Stimulated activated CD8-positive, alpha-beta memory T cell treated with anti-CD3 and anti-CD28 coated beads, Interleukin-15, amount 100 ng/mL, for 48 hours (primary cell): Measurements from ENCODE around the gene HOXA3.

Experiments used
- DNase-seq, 2 donors: peaks; one replicate each; pipeline ENCODE4 v3.0.0-alpha.2; 2020; ENCODE audit warnings: low read depth in 2 of 2

The HOXA3 gene

DNA sequence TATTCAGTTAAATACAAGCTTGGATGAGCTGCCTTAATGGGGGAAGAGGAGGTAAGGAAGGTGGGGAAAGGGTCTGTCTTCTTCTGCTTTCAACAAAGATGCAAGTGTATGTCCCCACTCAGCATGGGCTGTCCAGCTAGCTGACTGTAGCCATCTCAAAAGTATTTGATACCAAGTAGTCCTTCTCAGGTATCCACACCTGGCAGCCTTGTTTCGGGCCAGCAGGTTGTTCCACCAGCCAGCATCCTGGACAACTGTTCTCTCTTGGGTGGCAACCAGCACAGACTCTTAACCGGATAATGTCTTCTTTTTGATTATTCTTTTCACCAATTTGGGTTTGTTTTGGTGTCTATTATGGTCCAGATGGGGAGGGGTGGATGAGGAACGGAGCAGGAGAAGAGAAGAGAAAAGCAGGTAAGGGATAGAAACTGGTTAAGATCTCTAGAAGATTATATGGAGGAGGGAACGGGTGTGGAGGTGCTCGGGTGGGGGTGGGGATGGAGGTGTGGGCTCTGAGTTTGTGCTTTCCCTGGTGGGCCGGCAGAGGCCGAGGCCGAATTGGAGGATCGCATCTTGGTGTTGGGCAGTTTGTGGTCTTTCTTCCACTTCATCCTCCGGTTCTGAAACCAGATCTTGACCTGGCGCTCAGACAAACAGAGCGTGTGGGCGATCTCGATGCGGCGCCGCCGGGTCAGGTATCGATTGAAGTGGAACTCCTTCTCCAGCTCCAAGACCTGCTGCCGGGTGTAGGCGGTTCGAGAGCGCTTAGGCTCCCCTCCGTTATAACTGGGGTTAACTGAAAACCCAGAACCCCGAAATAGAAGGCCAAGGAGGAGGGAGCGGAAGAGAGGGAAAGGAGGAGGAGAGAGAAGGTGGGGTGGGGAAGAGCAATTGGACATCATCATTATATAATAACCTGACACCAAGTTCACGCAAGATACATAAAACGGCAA lies 23.3 kb downstream of the HOXA3 start:
- no peak for DNase-seq

DNA sequence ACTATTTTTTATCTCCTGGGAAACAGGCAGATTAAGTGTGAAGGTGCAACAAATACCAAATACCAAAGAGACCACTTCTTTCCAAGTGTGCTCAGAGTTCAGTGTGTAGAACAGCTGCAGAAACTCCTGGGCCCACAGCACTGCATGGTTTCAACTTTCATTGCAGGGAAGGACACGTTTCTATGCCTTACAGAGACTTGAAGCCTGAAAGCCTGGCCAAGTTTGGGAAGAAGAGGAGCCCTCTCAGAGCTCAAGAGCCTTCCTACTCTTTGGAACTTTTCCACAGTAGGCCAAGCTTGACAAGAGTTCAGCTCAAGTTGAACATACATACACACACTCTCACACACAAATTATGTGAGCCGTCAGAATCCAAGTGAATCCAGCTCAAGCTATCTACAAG lies 24.3 kb downstream of the HOXA3 start:
- DNase-seq, result no peak

DNA sequence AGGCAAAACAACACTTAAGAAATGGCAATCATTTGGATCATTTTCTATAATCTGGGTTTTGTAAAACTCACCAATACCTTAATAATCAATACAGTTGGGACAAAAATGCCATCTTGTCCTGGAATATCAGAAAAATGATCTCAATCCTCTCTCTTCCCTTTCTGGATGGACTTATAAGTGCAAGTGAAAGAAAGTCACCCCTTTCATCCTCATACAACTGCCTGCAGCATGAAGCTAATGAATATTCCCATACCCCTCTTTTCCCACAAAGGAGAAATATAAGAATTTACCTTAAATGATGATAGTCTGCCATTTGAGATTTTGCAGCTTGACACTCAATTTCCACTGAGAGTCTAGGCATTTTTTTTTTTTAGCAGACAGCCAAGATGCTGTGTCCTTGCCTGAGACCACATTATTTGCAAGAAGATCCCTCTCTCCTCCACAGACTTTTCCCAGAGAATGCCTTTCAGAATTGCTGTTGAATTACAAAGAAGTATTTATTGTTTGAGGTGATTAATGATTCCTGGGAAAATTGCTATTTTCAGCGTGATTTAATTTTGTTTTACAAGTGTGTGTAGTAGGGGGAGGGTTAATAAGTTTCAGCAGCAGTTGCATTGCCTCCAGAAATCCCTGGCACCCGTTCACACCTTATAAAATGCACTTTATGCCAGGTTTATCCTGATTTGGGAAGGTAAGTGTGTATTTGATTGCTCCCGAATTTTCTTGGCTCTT lies 25.6 kb downstream of the HOXA3 start:
- no peak for DNase-seq

GRCh38 chr7:27125986-27126394 lies 26.4 kb downstream of the HOXA3 start:
- no peak for DNase-seq

DNA sequence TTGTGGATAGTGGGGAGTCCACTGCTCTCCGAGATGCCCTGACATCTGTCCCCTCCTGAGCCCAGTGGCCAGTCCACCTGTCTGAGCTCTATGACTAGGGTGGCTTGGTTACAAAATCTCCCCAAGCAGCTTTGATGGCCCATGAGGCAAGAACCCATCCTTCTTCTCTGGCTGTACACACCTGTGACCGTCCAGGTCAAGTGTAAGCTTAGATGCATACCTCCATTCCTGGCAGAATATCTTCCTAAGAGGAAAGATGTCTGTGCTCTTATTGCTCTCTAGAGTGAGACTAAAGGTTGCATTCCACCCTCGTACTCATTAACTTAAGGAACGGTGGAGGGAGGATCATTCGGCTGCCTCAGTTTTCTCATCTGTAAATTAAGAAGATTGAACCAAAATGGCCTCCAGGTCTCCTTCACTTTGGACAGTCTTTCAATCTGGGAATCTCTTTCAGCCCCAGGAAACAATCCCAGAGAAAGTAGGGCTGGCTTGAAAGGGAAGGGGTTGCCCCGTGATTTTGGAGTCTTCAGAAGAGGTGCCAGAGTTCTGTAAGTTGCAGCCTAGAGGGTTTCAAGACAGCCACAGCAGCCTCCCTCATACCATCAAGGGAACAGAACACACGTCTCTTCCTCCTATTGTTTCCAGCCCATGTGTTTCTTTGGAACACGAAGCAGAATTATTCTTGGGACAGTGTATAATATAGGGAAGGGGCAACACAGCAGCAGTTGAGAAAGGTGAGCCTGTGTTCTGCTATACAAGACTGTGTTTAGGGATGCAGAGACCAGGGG lies 27.3 kb downstream of the HOXA3 start:
- DNase-seq, result no peak

DNA sequence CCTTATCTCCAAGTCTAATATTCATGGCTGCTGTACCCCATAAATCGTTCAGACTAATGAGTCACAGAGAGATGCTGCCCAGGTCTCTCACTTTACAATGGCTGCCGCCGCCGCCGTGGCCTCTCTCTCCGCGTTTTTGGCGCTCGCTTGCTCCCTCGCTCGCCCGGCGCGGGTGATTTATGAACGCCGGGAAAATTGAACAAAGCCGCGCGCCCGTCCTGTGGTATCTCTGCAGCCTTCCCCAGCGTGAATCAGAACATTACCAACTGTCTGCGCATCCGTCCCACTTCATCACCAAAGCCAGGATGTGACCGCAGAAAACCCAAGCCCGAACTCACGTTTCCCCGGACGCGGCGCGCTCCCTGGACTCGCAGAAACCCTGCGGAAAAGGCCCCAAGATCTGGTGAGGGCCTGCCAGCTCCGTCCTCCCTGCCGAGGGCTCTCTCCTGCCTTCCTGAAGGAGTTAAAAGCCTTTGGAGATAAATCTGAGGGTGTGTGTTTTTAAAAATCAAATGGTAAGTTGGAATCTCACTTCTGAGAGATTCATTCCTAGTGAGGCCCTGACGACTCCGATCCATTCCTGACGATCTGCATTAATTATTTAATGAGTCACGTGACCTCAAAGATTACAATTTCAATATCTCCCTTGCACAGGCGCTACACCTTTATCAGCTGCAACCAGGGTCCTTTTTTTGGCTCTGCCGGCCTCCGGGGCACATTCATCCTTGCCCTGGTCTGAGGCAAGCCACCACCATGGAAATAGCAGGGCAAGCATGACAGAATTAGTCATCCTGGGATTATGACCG lies 28.1 kb downstream of the HOXA3 start:
- DNase-seq, result no peak

DNA sequence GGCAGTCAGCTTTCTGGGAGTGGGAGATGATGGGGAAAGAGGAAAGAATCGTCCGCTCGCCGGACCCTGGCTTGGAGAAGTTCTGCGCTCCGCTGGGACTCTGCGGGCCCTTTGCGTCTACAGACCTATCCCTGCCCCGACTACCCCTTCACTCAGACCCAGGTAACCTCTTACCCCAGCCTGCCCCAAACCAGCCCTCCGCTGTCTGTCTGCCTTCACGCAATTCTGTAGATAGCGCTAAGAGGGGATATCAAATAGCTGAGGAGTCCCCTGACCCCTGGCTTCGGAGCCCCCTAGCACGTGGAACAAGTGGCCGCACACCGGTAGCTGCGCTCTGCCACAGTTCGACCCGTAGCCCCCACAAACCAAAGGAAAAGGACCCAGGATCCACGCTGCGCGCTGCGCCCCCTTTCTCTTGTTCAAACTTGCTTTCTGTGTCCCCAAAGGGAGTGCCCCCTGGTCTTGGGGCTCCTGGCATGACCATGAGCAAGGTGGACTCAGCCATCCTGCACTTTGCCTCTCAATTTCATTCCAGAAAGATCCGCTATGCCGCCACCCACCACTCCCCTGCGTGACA lies 28.8 kb downstream of the HOXA3 start:
- DNase-seq, result no peak

DNA sequence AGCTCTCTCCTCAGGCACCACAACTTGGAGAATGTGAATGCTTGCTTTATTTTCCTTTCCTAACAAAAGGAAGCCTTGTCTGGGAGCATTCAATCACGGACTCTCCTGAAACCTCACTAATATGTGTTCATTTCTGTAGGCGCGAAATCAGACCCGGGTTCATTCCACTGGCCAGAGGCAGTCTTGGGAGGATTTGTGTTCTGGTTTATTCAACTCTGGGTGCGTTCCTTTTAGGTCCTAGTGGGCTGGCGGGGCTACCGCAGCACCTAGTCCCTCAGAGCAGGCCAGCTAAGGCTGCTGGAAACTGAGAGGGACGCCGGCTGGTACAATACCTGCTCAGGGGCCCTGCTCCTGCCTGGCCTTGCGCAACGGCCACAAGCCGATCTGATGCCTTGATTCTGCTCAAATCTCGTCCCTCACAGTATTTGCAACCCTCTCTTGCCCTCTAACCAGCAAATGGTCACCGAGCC lies 29.3 kb downstream of the HOXA3 start:
- no peak for DNase-seq

DNA sequence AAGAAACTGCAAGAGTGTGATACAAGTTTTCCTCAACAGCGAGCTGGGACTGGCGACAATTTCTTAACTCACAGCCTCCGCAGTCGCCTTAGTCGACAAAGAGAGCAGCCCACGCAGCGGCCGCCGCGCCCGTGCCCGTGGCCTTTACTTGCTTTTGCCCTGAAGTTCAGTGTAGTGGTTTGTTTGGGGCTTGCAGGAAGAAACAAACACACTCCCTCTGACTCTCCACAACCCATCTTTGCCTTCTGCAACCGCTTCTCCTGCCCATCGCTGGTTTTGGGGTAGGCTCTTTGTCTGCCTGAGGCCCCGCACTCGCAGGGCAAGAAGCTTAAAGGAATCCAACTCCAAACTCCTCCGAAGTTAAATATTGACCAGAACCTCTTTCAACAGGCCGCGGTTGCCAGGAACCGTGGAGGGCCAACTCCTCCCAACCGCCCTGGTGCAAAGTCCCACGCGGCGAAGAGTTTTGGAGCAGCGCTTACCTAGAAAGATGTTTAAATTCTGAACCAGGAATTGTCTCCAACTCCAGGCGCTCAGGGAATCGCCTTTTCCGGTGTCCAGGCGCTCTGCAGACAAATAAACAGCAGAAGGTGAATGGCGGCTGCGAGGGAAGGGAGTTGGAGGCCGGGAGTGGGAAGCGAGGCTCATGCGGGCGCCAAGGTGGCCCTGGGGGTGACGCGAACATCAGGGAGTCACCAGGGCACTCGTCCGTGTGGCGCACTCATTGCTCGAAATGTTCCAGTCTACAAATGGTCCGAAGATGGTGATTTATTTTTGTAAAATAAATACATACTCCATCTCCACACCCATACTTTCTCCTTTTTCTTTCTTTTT lies 30.1 kb downstream of the HOXA3 start:
- DNase-seq, result no peak

DNA sequence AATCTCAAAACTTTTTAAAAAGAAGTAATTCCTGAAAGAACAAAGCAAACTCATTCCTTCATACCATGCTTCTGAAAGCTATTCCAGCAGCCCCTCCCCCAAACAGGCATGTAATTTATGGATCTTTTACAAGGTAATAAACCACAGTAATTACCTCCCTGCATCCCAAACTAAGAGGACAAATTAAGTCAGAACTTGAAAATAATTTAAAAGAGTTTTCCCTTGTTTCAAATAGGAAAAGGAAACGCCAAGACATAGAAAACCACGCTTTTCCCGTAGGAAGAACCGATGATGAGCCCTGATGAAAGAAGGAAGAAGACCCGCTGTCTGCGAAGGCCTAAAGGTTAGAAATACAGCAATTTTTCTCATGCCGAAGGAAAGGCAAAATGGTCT lies 30.7 kb downstream of the HOXA3 start:
- no peak for DNase-seq

DNA sequence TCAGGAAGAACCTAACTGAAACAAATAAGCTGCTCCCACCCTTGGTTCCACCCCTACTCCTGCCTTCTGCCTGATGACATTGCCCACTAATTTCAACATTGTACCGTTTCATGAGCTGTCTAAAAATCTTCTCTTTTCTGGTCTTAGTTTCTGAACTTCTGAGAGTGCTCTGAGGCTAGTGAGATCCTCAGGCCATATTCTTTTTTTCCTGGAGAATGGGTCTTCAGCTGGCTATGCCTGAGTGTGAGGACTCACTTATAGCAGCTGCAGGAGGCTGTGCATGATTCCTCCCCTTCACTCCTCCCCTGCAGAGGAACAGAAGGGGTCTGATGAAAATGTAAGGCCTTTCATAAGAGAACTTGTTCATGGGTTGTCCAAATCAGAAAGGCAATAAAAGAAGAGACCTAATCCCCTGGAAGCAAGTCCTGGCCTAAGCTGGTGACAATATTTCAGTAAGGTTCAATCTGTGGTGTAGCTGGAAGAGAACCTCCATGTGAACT lies 32.9 kb downstream of the HOXA3 start:
- no peak for DNase-seq

GRCh38 chr7:27118580-27118979 lies 33.8 kb downstream of the HOXA3 start:
- no peak for DNase-seq

DNA sequence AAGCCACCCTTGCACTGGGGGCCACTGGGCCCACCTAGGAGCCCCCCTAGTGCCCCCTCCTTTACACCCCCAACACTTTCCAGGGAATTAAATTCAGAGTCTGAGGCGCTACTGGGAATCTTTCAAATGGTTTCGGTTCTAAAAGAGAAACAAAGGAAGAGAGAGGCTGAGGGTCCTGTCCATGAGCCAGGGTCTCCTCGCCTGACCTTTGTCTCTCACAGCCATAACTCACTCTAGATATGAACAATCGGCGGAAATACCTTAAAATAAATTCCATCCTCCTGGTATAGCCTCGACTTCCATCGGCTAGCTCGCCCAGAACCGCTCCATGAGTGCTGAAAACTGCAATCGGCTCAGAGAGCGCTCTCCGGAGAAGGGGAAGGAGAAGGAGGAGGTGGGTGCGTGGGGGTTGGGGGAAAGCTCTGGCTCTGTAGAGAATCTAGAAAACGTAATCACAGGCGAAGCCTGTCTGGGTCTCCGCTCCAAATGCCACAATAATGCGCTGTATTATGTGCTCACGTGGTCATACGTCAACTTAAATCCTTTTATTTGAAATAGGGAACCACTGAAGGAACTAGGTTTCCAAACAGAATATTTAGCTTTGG lies 34.4 kb downstream of the HOXA3 start:
- DNase-seq, result no peak

- DNase-seq, result no peak
Observed at GRCh38 chr7:27116962-27117886, 35.2 kb downstream of the HOXA3 start.

GRCh38 chr7:27116031-27116961 lies 36.1 kb downstream of the HOXA3 start:
- no peak for DNase-seq

- DNase-seq, result no peak
Observed at GRCh38 chr7:27115221-27116026, 37.0 kb downstream of the HOXA3 start.
